MCF 10A (cell line): ENCODE results near the gene RIGI. TPM values are rescaled to one million over a fixed set of nuclear protein-coding genes. Genes with fewer than 3 reads are reported as not detected.

Experiments
- BruUV-seq: library from RNA; stranded (reverse); fragments of 400-500 nt; replicated peaks from 2 replicates; lab custom pipeline; 2021; lab: Mats Ljungman, UMichigan
- CTCF ChIA-PET: fragments of 300-600 bp; sonication (Branson Sonifier 250); formaldehyde crosslinking; extraction: SDS; loops from one replicate; lab custom pipeline; 2021; ENCODE audit warnings: antibody characterized with exemption, inconsistent platforms; lab: Yijun Ruan, JAX
- POLR2A ChIA-PET: fragments of 300-600, 350-650 bp; sonication (Branson Sonifier 250); formaldehyde crosslinking; extraction: SDS; loops from one replicate; lab custom pipeline; 2020; ENCODE audit warnings: antibody characterized with exemption, inconsistent platforms; lab: Yijun Ruan, JAX
- DNase-seq: peaks from one replicate; pipeline ENCODE4 v3.0.0-alpha.2; 2018; ENCODE audit not compliant: unreplicated experiment
- H3K27ac Mint-ChIP-seq: one replicate; pipeline ENCODE4 v1.8.0; 2022; ENCODE audit warnings: mild to moderate bottlenecking, low read depth, mixed read lengths; ENCODE audit not compliant: unreplicated experiment
- H3K27me3 Mint-ChIP-seq: one replicate; pipeline ENCODE4 v1.8.0; 2022; ENCODE audit warnings: mixed read lengths; ENCODE audit not compliant: insufficient read depth, unreplicated experiment
- H3K36me3 Mint-ChIP-seq: one replicate; pipeline ENCODE4 v1.8.0; 2022; ENCODE audit warnings: mild to moderate bottlenecking, moderate library complexity, mixed read lengths; ENCODE audit not compliant: insufficient read depth, unreplicated experiment
- H3K4me1 Mint-ChIP-seq: one replicate; pipeline ENCODE4 v1.8.0; 2022; ENCODE audit warnings: mixed read lengths; ENCODE audit not compliant: insufficient read depth, unreplicated experiment
- H3K4me3 Mint-ChIP-seq: one replicate; pipeline ENCODE4 v1.8.0; 2022; ENCODE audit warnings: mild to moderate bottlenecking, moderate library complexity, mixed read lengths; ENCODE audit not compliant: unreplicated experiment
- H3K9me3 Mint-ChIP-seq: one replicate; pipeline ENCODE4 v1.8.0; 2022; ENCODE audit warnings: mixed read lengths; ENCODE audit not compliant: unreplicated experiment
- CTCF ChIP-seq: fragments of 200-600 bp; IDR thresholded peaks from one replicate; pipeline ENCODE4 v1.8.0; 2022; ENCODE audit warnings: antibody characterized with exemption, mild to moderate bottlenecking; ENCODE audit not compliant: unreplicated experiment
- intact Hi-C: fragments of 100-400 bp; cut with micrococcal nuclease; formaldehyde crosslinking; loops from 2 replicates; pipeline ENCODE4 v1.14.1; 2022
- total RNA-seq: library from RNA; stranded (reverse); gene quantifications from 2 replicates; pipeline ENCODE4 v1.2.3, GENCODE V29; 2022

Gene RIGI
- total RNA-seq, 1 experiment from 2014 or later = 3.2 TPM

GRCh38 chr9:32490601-32491000 lies 35.4 kb downstream of the RIGI start:
- no peak overlapping the region for H3K27ac Mint-ChIP-seq
- H3K4me3 Mint-ChIP-seq = no peak overlapping the region
- no peaks in the 10 kb centered on the region for H3K27me3 Mint-ChIP-seq
- no TSS peak for BruUV-seq
- POLR2A ChIA-PET = no interaction called here
- H3K36me3 Mint-ChIP-seq = peaks cover 20% of the 10 kb centered on the region
- DNase-seq = no peak
- CTCF ChIA-PET = no interaction called here
- intact Hi-C loops = no loop called here
- no peaks in the 10 kb centered on the region for H3K9me3 Mint-ChIP-seq
- no peak for TF ChIP-seq CTCF
- no peaks in the 10 kb centered on the region for H3K4me1 Mint-ChIP-seq

- POLR2A ChIA-PET = interaction anchor here (0.6 to 1.5 kb wide), 3 partner anchors 17 to 525 kb away, joined by 3 to 4 read pairs (median 3); no protein-coding TSS in a partner anchor
- CTCF ChIA-PET = interaction anchor here (1.1 to 1.3 kb wide), 2 partner anchors 109 to 110 kb away, joined by 3 to 4 read pairs; no protein-coding TSS in a partner anchor
- Mint-ChIP-seq H3K27ac (no peak overlapping the region), H3K4me3 (no peak overlapping the region), H3K9me3 (no peaks in the 10 kb centered on the region), H3K4me1 (no peaks in the 10 kb centered on the region), H3K36me3 (peaks cover 20% of the 10 kb centered on the region), H3K27me3 (no peaks in the 10 kb centered on the region)
- BruUV-seq = no TSS peak
- no peak for DNase-seq
- intact Hi-C loops = no loop called here
- TF ChIP-seq CTCF = no peak
Measured at GRCh38 chr9:32487981-32488380, 38.0 kb downstream of the RIGI start.

GRCh38 chr9:32486839-32487562 lies 39.0 kb downstream of the RIGI start:
- CTCF ChIA-PET = interaction anchor here (1.0 kb wide), 1 partner anchor 21 kb away, joined by 3 read pairs; no protein-coding TSS in a partner anchor
- Mint-ChIP-seq H3K4me1 (no peaks in the 10 kb centered on the region), H3K27ac (no peak overlapping the region), H3K36me3 (peaks cover 20% of the 10 kb centered on the region), H3K9me3 (no peaks in the 10 kb centered on the region), H3K4me3 (no peak overlapping the region), H3K27me3 (no peaks in the 10 kb centered on the region)
- TF ChIP-seq CTCF = no peak
- intact Hi-C loops = no loop called here
- no peak for DNase-seq
- no TSS peak for BruUV-seq
- POLR2A ChIA-PET = interaction anchor here (1.0 kb wide), 1 partner anchor 38 kb away, joined by 3 read pairs; no protein-coding TSS in a partner anchor

GRCh38 chr9:32483343-32483742 lies 42.7 kb downstream of the RIGI start:
- TF ChIP-seq CTCF = no peak
- BruUV-seq = no TSS peak
- intact Hi-C loops = no loop called here
- H3K4me1 Mint-ChIP-seq = no peaks in the 10 kb centered on the region
- DNase-seq = no peak
- H3K27ac Mint-ChIP-seq = no peak overlapping the region
- CTCF ChIA-PET = interaction anchor here (1.1 kb wide), 1 partner anchor 16 kb away, joined by 3 read pairs; no protein-coding TSS in a partner anchor
- POLR2A ChIA-PET = interaction anchor here (0.7 kb wide), 1 partner anchor 53 kb away, joined by 3 read pairs; no protein-coding TSS in a partner anchor
- H3K36me3 Mint-ChIP-seq = peaks cover 22% of the 10 kb centered on the region
- H3K27me3 Mint-ChIP-seq = no peaks in the 10 kb centered on the region
- H3K9me3 Mint-ChIP-seq = no peaks in the 10 kb centered on the region
- no peak overlapping the region for H3K4me3 Mint-ChIP-seq

Other genes with a start within 250 kb of the RIGI start
- 28.6 and 31.4 TPM in 2 replicates for gene ACO1, start 141.6 kb downstream of the RIGI start, total RNA-seq
- gene SMIM27, start 26.1 kb upstream of the RIGI start, total RNA-seq = 7.4 and 7.8 TPM in 2 replicates
- gene TOPORS, start 26.4 kb upstream of the RIGI start, total RNA-seq = 16.7 and 18.4 TPM in 2 replicates
- gene NDUFB6, start 47.0 kb upstream of the RIGI start, total RNA-seq = 56.1 and 59.6 TPM in 2 replicates
- gene TAF1L, start 109.5 kb upstream of the RIGI start, total RNA-seq = not detected in 2 replicates